Keratinocyte (primary cell): Measurements from ENCODE around the gene APP.

Experiments
- CTCF ChIP-seq, 3 experiments: IDR thresholded peaks in 1 of 3; conservative IDR thresholded peaks in 1 of 3; optimal IDR thresholded peaks in 1 of 3; 2 replicates in 2 of 3; 3 replicates in 1 of 3; pipeline versions ENCODE3 to v1.5.1; 2011; ENCODE audit warnings: low read length in 3 of 3, mild to moderate bottlenecking in 3 of 3, moderate library complexity in 2 of 3, control low read depth in 1 of 3, inconsistent platforms in 1 of 3; ENCODE audit not compliant: insufficient read depth in 2 of 3; ENCODE audit errors: extremely low read depth in 1 of 3
- EZH2 ChIP-seq: IDR thresholded peaks from one replicate; pipeline ENCODE4 v1.6.1; 2012; ENCODE audit warnings: inconsistent platforms, mild to moderate bottlenecking, low read length, moderate library complexity

- peak; percentile 32 to 64 (median 57) for TF ChIP-seq CTCF (optimal IDR thresholded peaks at IDR 0.05 in 1 of 3, IDR thresholded peaks at IDR 0.05 in 1 of 3, conservative IDR thresholded peaks at IDR 0.05 in 1 of 3; ENCODE audit: extremely low read depth in 1 of 3, insufficient read depth in 2 of 3, low read length in 3 of 3)
- no peak for TF ChIP-seq EZH2
Observed at GRCh38 chr21:25929856-25930520, 240.6 kb downstream of the APP start.
